CD14-positive monocyte (primary cell): Measurements from ENCODE around the gene STARD6. TPM values are rescaled to one million over a fixed set of nuclear protein-coding genes. Genes with fewer than 3 reads are reported as not detected.

ENCODE experiments used
- DNase-seq, 3 donors: peaks; one replicate each; pipeline ENCODE4 v3.0.0-alpha.2; 2011 to 2022
- H2AFZ ChIP-seq: 2 replicates; pipeline ENCODE4 v1.6.0; 2012; ENCODE audit warnings: mild to moderate bottlenecking, low read depth, low read length, inconsistent platforms; ENCODE audit not compliant: insufficient read depth, poor library complexity, severe bottlenecking
- H3K27ac ChIP-seq, 2 donors: 1 replicate in 1 of 2; 2 replicates in 1 of 2; pipeline ENCODE4 v1.5.1; 2012 to 2013; ENCODE audit warnings: low read length in 2 of 2, control low read depth in 1 of 2, inconsistent platforms in 1 of 2, low read depth in 1 of 2, mild to moderate bottlenecking in 1 of 2
- H3K27me3 ChIP-seq, 2 donors: one replicate each; pipeline versions ENCODE4 v1.6.0 to v1.6.1; 2011 to 2013; ENCODE audit warnings: low read length in 2 of 2; ENCODE audit not compliant: control insufficient read depth in 2 of 2, insufficient read depth in 2 of 2
- H3K36me3 ChIP-seq, 2 donors: replicated peaks in 1 of 2; 1 replicate in 1 of 2; 2 replicates in 1 of 2; pipeline versions ENCODE4 v1.5.1 to v1.6.1; 2012 to 2013; ENCODE audit warnings: low read length in 2 of 2, control low read depth in 1 of 2, inconsistent platforms in 1 of 2, mild to moderate bottlenecking in 1 of 2; ENCODE audit not compliant: insufficient read depth in 2 of 2, control insufficient read depth in 1 of 2
- H3K4me1 ChIP-seq, 2 donors: 1 replicate in 1 of 2; 2 replicates in 1 of 2; pipeline versions ENCODE4 v1.5.1 to v1.6.1; 2012 to 2013; ENCODE audit warnings: low read length in 2 of 2, control low read depth in 1 of 2, inconsistent platforms in 1 of 2, mild to moderate bottlenecking in 1 of 2, moderate library complexity in 1 of 2; ENCODE audit not compliant: insufficient read depth in 2 of 2, control insufficient read depth in 1 of 2
- H3K4me2 ChIP-seq: replicated peaks from 2 replicates; pipeline ENCODE3; 2012; ENCODE audit warnings: low read length, moderate library complexity, mild to moderate bottlenecking; ENCODE audit not compliant: poor library complexity, severe bottlenecking; ENCODE audit errors: extremely low read depth
- H3K4me3 ChIP-seq, 3 experiments: fragments of 200-600 bp in 1 of 3; sonication (generic) in 1 of 3; replicated peaks in 1 of 3; 1 replicate in 2 of 3; 2 replicates in 1 of 3; pipeline ENCODE4 v1.5.1; 2011 to 2013; ENCODE audit warnings: low read length in 3 of 3, mild to moderate bottlenecking in 3 of 3, control low read depth in 2 of 3, low read depth in 2 of 3, inconsistent platforms in 1 of 3, moderate library complexity in 1 of 3
- H3K79me2 ChIP-seq: 2 replicates; pipeline ENCODE4 v1.6.0; 2012; ENCODE audit warnings: mild to moderate bottlenecking, control low read depth, inconsistent platforms, low read length, moderate library complexity; ENCODE audit not compliant: insufficient read depth
- H3K9ac ChIP-seq: 2 replicates; pipeline ENCODE4 v1.6.0; 2017; ENCODE audit warnings: low read length, mild to moderate bottlenecking; ENCODE audit not compliant: insufficient read depth, poor library complexity, severe bottlenecking
- H3K9me3 ChIP-seq, 2 donors: replicated peaks in 1 of 2; 1 replicate in 1 of 2; 2 replicates in 1 of 2; pipeline versions ENCODE4 v1.5.1 to v1.6.1; 2012 to 2013; ENCODE audit warnings: low read length in 2 of 2, control low read depth in 1 of 2; ENCODE audit not compliant: control insufficient read depth in 1 of 2, insufficient read depth in 1 of 2
- H4K20me1 ChIP-seq: 2 replicates; pipeline ENCODE4 v1.6.0; 2012; ENCODE audit warnings: mild to moderate bottlenecking, low read length, control low read depth, moderate library complexity; ENCODE audit not compliant: insufficient read depth
- H3K27ac Mint-ChIP-seq, 7 donors: one replicate each; pipeline ENCODE4 v1.8.0; 2020; ENCODE audit warnings: mild to moderate bottlenecking in 7 of 7, mixed read lengths in 7 of 7, moderate library complexity in 6 of 7, inconsistent platforms in 2 of 7
- H3K27me3 Mint-ChIP-seq, 3 donors: one replicate each; pipeline ENCODE4 v1.8.0; 2021 to 2022; ENCODE audit warnings: low read depth in 3 of 3, mild to moderate bottlenecking in 3 of 3, mixed read lengths in 3 of 3, moderate library complexity in 3 of 3, inconsistent platforms in 1 of 3
- H3K36me3 Mint-ChIP-seq, 2 donors: one replicate each; pipeline ENCODE4 v1.8.0; 2020; ENCODE audit warnings: mixed read lengths in 2 of 2, inconsistent platforms in 1 of 2, mild to moderate bottlenecking in 1 of 2
- H3K4me1 Mint-ChIP-seq: one replicate; pipeline ENCODE4 v1.8.0; 2020; ENCODE audit warnings: mild to moderate bottlenecking, mixed read lengths
- H3K4me3 Mint-ChIP-seq, 2 donors: one replicate each; pipeline ENCODE4 v1.8.0; 2020; ENCODE audit warnings: mild to moderate bottlenecking in 2 of 2, mixed read lengths in 2 of 2, moderate library complexity in 1 of 2
- H3K9me3 Mint-ChIP-seq, 7 donors: one replicate each; pipeline ENCODE4 v1.8.0; 2020 to 2022; ENCODE audit warnings: mixed read lengths in 7 of 7, mild to moderate bottlenecking in 6 of 7, moderate library complexity in 6 of 7, inconsistent platforms in 2 of 7
- CTCF ChIP-seq: fragments of 200-600 bp; IDR thresholded peaks from one replicate; pipeline ENCODE4 v1.8.0; 2022; ENCODE audit warnings: antibody characterized with exemption, mild to moderate bottlenecking
- WGBS: methylation state at CpG from one replicate; pipeline ENCODE4 v1.1.5; 2013; ENCODE audit warnings: missing lambda C conversion rate; ENCODE audit not compliant: insufficient coverage; 5-methylcytosine and 5-hydroxymethylcytosine counted together
- intact Hi-C, 2 donors: fragments of 100-400 bp; cut with micrococcal nuclease; formaldehyde crosslinking; loops; one replicate each; pipeline versions ENCODE4 v1.15.0 to v1.15.1; 2023
- polyA plus RNA-seq, 3 donors: library from polyadenylated mRNA; depleted of rRNA in 1 of 3; unstranded in 2 of 3; stranded (reverse) in 1 of 3; fragments of 300-500 nt in 2 of 3; fragments of >200 nt in 1 of 3; fragmentation: Illumina TruSeq in 2 of 3; gene quantifications; 1 replicate in 2 of 3; 2 replicates in 1 of 3; pipeline ENCODE4 v1.2.3, GENCODE V29; 2012 to 2021

The STARD6 gene
- polyA plus RNA-seq, 3 donors: not detected

- TF ChIP-seq CTCF: no peak
- H3K4me3 ChIP-seq: peak overlapping the region in 1 of 3 experiments; percentile 21
- Mint-ChIP-seq H3K4me3 (peak overlapping the region in 1 of 2 donors; percentile 66), H3K27me3 (peaks cover 0 to 4% (median 3%) of the 10 kb centered on the region in 3 donors), H3K27ac (peak overlapping the region in 6 of 7 donors; percentile 31 to 90 (median 56)), H3K4me1 (peaks cover 18% of the 10 kb centered on the region), H3K36me3 (no peaks in the 10 kb centered on the region), H3K9me3 (peaks cover 0 to 7% (median 4%) of the 10 kb centered on the region in 7 donors)
- no peak overlapping the region for H3K9ac ChIP-seq
- H3K27me3 ChIP-seq: no peaks in the 10 kb centered on the region
- peak overlapping the region; percentile 47 for H3K4me2 ChIP-seq
- no CpG with 5 or more reads among the region's 2 CpGs for WGBS
- H3K27ac ChIP-seq: peak overlapping the region in 1 of 2 donors; percentile 56
- H4K20me1 ChIP-seq: no peaks in the 10 kb centered on the region
- no peak for DNase-seq
- intact Hi-C loops: no loop called here
- no peaks in the 10 kb centered on the region for H3K9me3 ChIP-seq
- no peaks in the 10 kb centered on the region for H3K36me3 ChIP-seq
- peak overlapping the region; percentile 66 for H2AFZ ChIP-seq
- no peaks in the 10 kb centered on the region for H3K79me2 ChIP-seq
- H3K4me1 ChIP-seq: peaks cover 14 to 20% of the 10 kb centered on the region in 2 donors
Measured at GRCh38 chr18:54389143-54389505, 31.5 kb upstream of the STARD6 start.

GRCh38 chr18:54388203-54389142 is 30.8 kb upstream of the STARD6 start:
- peaks cover 18% of the 10 kb centered on the region for H3K4me1 Mint-ChIP-seq
- WGBS: 93% methylated on average over 1 of the region's 6 CpGs
- H3K4me1 ChIP-seq: peaks cover 14 to 20% of the 10 kb centered on the region in 2 donors
- H3K4me2 ChIP-seq: peak overlapping the region; percentile 47
- no peaks in the 10 kb centered on the region for H4K20me1 ChIP-seq
- H3K4me3 Mint-ChIP-seq: peak overlapping the region in 1 of 2 donors; percentile 66
- peak overlapping the region in 6 of 7 donors; percentile 31 to 90 (median 56) for H3K27ac Mint-ChIP-seq
- H3K9me3 ChIP-seq: no peaks in the 10 kb centered on the region
- no peak for TF ChIP-seq CTCF
- H3K27me3 ChIP-seq: no peaks in the 10 kb centered on the region
- H3K36me3 ChIP-seq: no peaks in the 10 kb centered on the region
- peak overlapping the region; percentile 66 for H2AFZ ChIP-seq
- H3K4me3 ChIP-seq: peak overlapping the region in 1 of 3 experiments; percentile 21
- intact Hi-C loops: no loop called here
- peaks cover 0 to 7% (median 6%) of the 10 kb centered on the region in 7 donors for H3K9me3 Mint-ChIP-seq
- DNase-seq: peak; percentile 48 to 54 (median 52)
- H3K36me3 Mint-ChIP-seq: no peaks in the 10 kb centered on the region
- H3K27ac ChIP-seq: peak overlapping the region in 1 of 2 donors; percentile 56
- H3K79me2 ChIP-seq: no peaks in the 10 kb centered on the region
- no peak overlapping the region for H3K9ac ChIP-seq
- peaks cover 0 to 4% (median 3%) of the 10 kb centered on the region in 3 donors for H3K27me3 Mint-ChIP-seq
